SK-N-SH treated with all-trans-retinoic acid at 6 μM for 48 hours (cell line): Measurements from ENCODE around the gene DPP6.

Experiments
- ATAC-seq: fragments of 200-7000 bp; cut with Tn5 transposase; 3 replicates; pipeline ENCODE4 v1.9.1; 2020; ENCODE audit warnings: mild to moderate bottlenecking, moderate library complexity
- ARNTL ChIP-seq: fragments of 450-650 bp; formaldehyde crosslinking; IDR thresholded peaks from 2 replicates; pipeline ENCODE4 v1.5.0; 2020; ENCODE audit warnings: low read depth, mild to moderate bottlenecking, moderate library complexity, borderline replicate concordance
- BACH2 ChIP-seq: fragments of 250-450 bp; sonication (Bioruptor Pico); IDR thresholded peaks from 2 replicates; pipeline ENCODE4 v1.9.0; 2021; ENCODE audit warnings: mild to moderate bottlenecking, borderline replicate concordance
- CSDC2 ChIP-seq: fragments of 250-450 bp; sonication (Bioruptor Pico); IDR thresholded peaks from 2 replicates; pipeline ENCODE4 v1.5.0; 2020; ENCODE audit warnings: mild to moderate bottlenecking, moderate library complexity
- OSR1 ChIP-seq: fragments of 250-450 bp; sonication (Bioruptor Pico); IDR thresholded peaks from 2 replicates; pipeline ENCODE4 v1.8.0; 2022; ENCODE audit warnings: moderate library complexity, mild to moderate bottlenecking, inconsistent platforms
- POU6F1 ChIP-seq: fragments of 250-450 bp; sonication (Bioruptor Pico); IDR thresholded peaks from 2 replicates; pipeline ENCODE4 v1.8.0; 2021; ENCODE audit warnings: low read depth, mild to moderate bottlenecking, moderate library complexity, borderline replicate concordance
- RARB ChIP-seq: fragments of 250-450 bp; sonication (Bioruptor Pico); IDR thresholded peaks from 2 replicates; pipeline ENCODE4 v1.8.0; 2021; ENCODE audit warnings: mild to moderate bottlenecking, moderate library complexity
- SNAI2 ChIP-seq: fragments of 250-450 bp; sonication (Bioruptor Pico); IDR thresholded peaks from 2 replicates; pipeline ENCODE4 v1.5.0; 2020; ENCODE audit warnings: mild to moderate bottlenecking, moderate library complexity
- ZC3H10 ChIP-seq: fragments of 250-450 bp; sonication (Bioruptor Pico); IDR thresholded peaks from 2 replicates; pipeline ENCODE4 v1.5.1; 2021; ENCODE audit warnings: mild to moderate bottlenecking, moderate library complexity
- ZFP3 ChIP-seq: fragments of 250-450 bp; sonication (Bioruptor Pico); IDR thresholded peaks from 2 replicates; pipeline ENCODE4 v1.5.0; 2020; ENCODE audit warnings: mild to moderate bottlenecking, moderate library complexity
- ZFP30 ChIP-seq: fragments of 450-650 bp; formaldehyde crosslinking; IDR thresholded peaks from 2 replicates; pipeline ENCODE4 v1.5.0; 2022; ENCODE audit warnings: mild to moderate bottlenecking, moderate library complexity
- ZNF565 ChIP-seq: fragments of 450-650 bp; formaldehyde crosslinking; conservative IDR thresholded peaks from 2 replicates; pipeline ENCODE4 v1.5.0; 2020; ENCODE audit warnings: low read depth, mild to moderate bottlenecking, moderate library complexity
- ZNF70 ChIP-seq: fragments of 450-650 bp; formaldehyde crosslinking; IDR thresholded peaks from 2 replicates; pipeline ENCODE4 v1.5.0; 2020; ENCODE audit warnings: mild to moderate bottlenecking, moderate library complexity
- TF ChIP-seq, protein P1 (sequence below): fragments of 250-450 bp; sonication (Bioruptor Pico); IDR thresholded peaks from 2 replicates; pipeline ENCODE4 v1.5.1; 2021; ENCODE audit warnings: mild to moderate bottlenecking, moderate library complexity
- TF ChIP-seq, protein P2 (sequence below): fragments of 250-450 bp; sonication (Bioruptor Pico); IDR thresholded peaks from 2 replicates; pipeline ENCODE4 v1.8.0; 2020; ENCODE audit warnings: mild to moderate bottlenecking, moderate library complexity, borderline replicate concordance
- TF ChIP-seq, protein P3 (sequence below): fragments of 250-450 bp; sonication (Bioruptor Pico); IDR thresholded peaks from 2 replicates; pipeline ENCODE4 v1.5.0; 2020; ENCODE audit warnings: mild to moderate bottlenecking, moderate library complexity

Gene DPP6

GRCh38 chr7:154666768-154667167 lies 614.6 kb downstream of the DPP6 start:
- TF ChIP-seq OSR1 (no peak), CSDC2 (CRISPR knock-in tag) (no peak), ZC3H10 (no peak), POU6F1 (CRISPR knock-in tag) (no peak), ZFP30 (CRISPR knock-in tag) (no peak), ZNF565 (no peak)
- TF ChIP-seq, protein P1, sequence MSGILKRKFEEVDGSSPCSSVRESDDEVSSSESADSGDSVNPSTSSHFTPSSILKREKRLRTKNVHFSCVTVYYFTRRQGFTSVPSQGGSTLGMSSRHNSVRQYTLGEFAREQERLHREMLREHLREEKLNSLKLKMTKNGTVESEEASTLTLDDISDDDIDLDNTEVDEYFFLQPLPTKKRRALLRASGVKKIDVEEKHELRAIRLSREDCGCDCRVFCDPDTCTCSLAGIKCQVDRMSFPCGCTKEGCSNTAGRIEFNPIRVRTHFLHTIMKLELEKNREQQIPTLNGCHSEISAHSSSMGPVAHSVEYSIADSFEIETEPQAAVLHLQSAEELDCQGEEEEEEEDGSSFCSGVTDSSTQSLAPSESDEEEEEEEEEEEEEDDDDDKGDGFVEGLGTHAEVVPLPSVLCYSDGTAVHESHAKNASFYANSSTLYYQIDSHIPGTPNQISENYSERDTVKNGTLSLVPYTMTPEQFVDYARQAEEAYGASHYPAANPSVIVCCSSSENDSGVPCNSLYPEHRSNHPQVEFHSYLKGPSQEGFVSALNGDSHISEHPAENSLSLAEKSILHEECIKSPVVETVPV, result no peak
- TF ChIP-seq, protein P2, sequence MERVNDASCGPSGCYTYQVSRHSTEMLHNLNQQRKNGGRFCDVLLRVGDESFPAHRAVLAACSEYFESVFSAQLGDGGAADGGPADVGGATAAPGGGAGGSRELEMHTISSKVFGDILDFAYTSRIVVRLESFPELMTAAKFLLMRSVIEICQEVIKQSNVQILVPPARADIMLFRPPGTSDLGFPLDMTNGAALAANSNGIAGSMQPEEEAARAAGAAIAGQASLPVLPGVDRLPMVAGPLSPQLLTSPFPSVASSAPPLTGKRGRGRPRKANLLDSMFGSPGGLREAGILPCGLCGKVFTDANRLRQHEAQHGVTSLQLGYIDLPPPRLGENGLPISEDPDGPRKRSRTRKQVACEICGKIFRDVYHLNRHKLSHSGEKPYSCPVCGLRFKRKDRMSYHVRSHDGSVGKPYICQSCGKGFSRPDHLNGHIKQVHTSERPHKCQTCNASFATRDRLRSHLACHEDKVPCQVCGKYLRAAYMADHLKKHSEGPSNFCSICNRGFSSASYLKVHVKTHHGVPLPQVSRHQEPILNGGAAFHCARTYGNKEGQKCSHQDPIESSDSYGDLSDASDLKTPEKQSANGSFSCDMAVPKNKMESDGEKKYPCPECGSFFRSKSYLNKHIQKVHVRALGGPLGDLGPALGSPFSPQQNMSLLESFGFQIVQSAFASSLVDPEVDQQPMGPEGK (CRISPR knock-in tag), result no peak
- TF ChIP-seq, all 23 proteins: peak for 0
- no peak for ATAC-seq

- no peak for ATAC-seq
- TF ChIP-seq ZNF70 (CRISPR knock-in tag), result no peak
- TF ChIP-seq BACH2 (CRISPR knock-in tag), result no peak
- no peak for TF ChIP-seq ARNTL
- TF ChIP-seq CSDC2 (CRISPR knock-in tag), result no peak
- TF ChIP-seq OSR1, result no peak
- TF ChIP-seq, protein P2 (CRISPR knock-in tag), result no peak
- TF ChIP-seq, protein P1, result no peak
- TF ChIP-seq RARB (CRISPR knock-in tag), result no peak
- no peak for TF ChIP-seq ZFP3
- TF ChIP-seq, protein P3, sequence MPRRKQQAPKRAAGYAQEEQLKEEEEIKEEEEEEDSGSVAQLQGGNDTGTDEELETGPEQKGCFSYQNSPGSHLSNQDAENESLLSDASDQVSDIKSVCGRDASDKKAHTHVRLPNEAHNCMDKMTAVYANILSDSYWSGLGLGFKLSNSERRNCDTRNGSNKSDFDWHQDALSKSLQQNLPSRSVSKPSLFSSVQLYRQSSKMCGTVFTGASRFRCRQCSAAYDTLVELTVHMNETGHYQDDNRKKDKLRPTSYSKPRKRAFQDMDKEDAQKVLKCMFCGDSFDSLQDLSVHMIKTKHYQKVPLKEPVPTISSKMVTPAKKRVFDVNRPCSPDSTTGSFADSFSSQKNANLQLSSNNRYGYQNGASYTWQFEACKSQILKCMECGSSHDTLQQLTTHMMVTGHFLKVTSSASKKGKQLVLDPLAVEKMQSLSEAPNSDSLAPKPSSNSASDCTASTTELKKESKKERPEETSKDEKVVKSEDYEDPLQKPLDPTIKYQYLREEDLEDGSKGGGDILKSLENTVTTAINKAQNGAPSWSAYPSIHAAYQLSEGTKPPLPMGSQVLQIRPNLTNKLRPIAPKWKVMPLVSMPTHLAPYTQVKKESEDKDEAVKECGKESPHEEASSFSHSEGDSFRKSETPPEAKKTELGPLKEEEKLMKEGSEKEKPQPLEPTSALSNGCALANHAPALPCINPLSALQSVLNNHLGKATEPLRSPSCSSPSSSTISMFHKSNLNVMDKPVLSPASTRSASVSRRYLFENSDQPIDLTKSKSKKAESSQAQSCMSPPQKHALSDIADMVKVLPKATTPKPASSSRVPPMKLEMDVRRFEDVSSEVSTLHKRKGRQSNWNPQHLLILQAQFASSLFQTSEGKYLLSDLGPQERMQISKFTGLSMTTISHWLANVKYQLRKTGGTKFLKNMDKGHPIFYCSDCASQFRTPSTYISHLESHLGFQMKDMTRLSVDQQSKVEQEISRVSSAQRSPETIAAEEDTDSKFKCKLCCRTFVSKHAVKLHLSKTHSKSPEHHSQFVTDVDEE (CRISPR knock-in tag), result no peak
- TF ChIP-seq POU6F1 (CRISPR knock-in tag), result no peak
- TF ChIP-seq SNAI2, result no peak
- TF ChIP-seq, all 23 proteins: peak for 0
These were observed 620.6 kb downstream of the DPP6 start for GRCh38 chr7:154672659-154673415.
